K562 (cell line): ENCODE results near the gene S100A6. TPM values are rescaled to one million over a fixed set of nuclear protein-coding genes. Genes with fewer than 3 reads are reported as not detected.

Experiments used
- CHD7 ChIP-seq: fragments of 200-600 bp; sonication (generic); IDR thresholded peaks from one replicate; pipeline ENCODE4 v1.6.1; 2012; ENCODE audit warnings: mild to moderate bottlenecking, low read depth, low read length, inconsistent platforms
- ZNF24 ChIP-seq: fragments of 450-650 bp; IDR thresholded peaks from 2 replicates; pipeline ENCODE4 v1.6.1; 2016
- polyA plus RNA-seq, 8 experiments: library from polyadenylated mRNA; depleted of rRNA in 4 of 8; stranded (reverse) in 5 of 8; unstranded in 3 of 8; fragments of >200 nt; fragmentation: Nextera tagmentation in 2 of 8; fragmentation: Illumina TruSeq in 1 of 8; extraction: Ambion mirVana in 2 of 8; extraction: Trizol in 1 of 8; gene quantifications; 2 replicates each; pipeline versions ENCODE4 v1.2.1 to v1.2.3, GENCODE V29; 2011 to 2014; ENCODE audit warnings: inconsistent platforms in 1 of 8, missing spikeins in 1 of 8
- total RNA-seq, 7 experiments: library from RNA; depleted of rRNA in 6 of 7; stranded (reverse); fragments of >200 nt in 6 of 7; fragmentation: Illumina TruSeq in 2 of 7; extraction: Trizol in 2 of 7; gene quantifications; 2 replicates each; pipeline versions ENCODE4 v1.2.1 to v1.2.3, GENCODE V29; 2011 to 2021; ENCODE audit warnings: low replicate concordance in 1 of 7

Gene S100A6
- total and polyA plus RNA-seq, 9 of the 15 experiments (the other 6 are each of a cell fraction or from before 2014, with no cell fraction given): 9.8 to 66.5 (median 23.2) TPM

- no peak for TF ChIP-seq CHD7
- TF ChIP-seq ZNF24: no peak
Observed at GRCh38 chr1:153520818-153521476, 14.8 kb downstream of the S100A6 start (continued).
